IMR-90 (cell line): Measurements from ENCODE around the gene PSD2. TPM values are rescaled to one million over a fixed set of nuclear protein-coding genes. Genes with fewer than 3 reads are reported as not detected.

Experiments
- ATAC-seq: fragments of 200-7000 bp; cut with Tn5 transposase; 2 replicates; pipeline ENCODE4 v1.9.1; 2020; ENCODE audit warnings: low read depth, mild to moderate bottlenecking, moderate library complexity
- BruUV-seq: library from RNA; stranded (reverse); fragments of 400-500 nt; replicated peaks from 2 replicates; lab custom pipeline; 2021; lab: Mats Ljungman, UMichigan
- CTCF ChIA-PET: fragments of 300-600 bp; formaldehyde crosslinking; extraction: SDS; loops from one replicate; lab custom pipeline; 2021; ENCODE audit warnings: antibody characterized with exemption; lab: Yijun Ruan, JAX
- POLR2A ChIA-PET: fragments of 300-600 bp; sonication (Branson Sonifier 250); formaldehyde crosslinking; loops from one replicate; lab custom pipeline; 2022; ENCODE audit warnings: antibody characterized with exemption; ENCODE audit not compliant: unreplicated experiment; lab: Charles Lee
- DNase-seq: peaks from one replicate; pipeline ENCODE4 v3.0.0; 2013
- H2AFZ ChIP-seq: replicated peaks from 2 replicates; pipeline ENCODE3; 2013; ENCODE audit warnings: low read length, mild to moderate bottlenecking; ENCODE audit not compliant: poor library complexity
- H2AK5ac ChIP-seq: 2 replicates; pipeline ENCODE4 v1.6.1; 2013; ENCODE audit warnings: low read depth, low read length, inconsistent platforms
- H2AK9ac ChIP-seq: replicated peaks from 2 replicates; pipeline ENCODE3; 2013; ENCODE audit warnings: mild to moderate bottlenecking, low read depth, low read length, moderate library complexity; ENCODE audit not compliant: poor library complexity
- H2BK120ac ChIP-seq: 2 replicates; pipeline ENCODE4 v1.6.1; 2013; ENCODE audit warnings: low read depth, low read length, inconsistent platforms
- H2BK15ac ChIP-seq: 3 replicates; pipeline ENCODE4 v1.6.1; 2013; ENCODE audit warnings: low read depth, low read length, inconsistent platforms
- H2BK20ac ChIP-seq: 2 replicates; pipeline ENCODE4 v1.6.1; 2013; ENCODE audit warnings: low read depth, mild to moderate bottlenecking, inconsistent platforms, low read length, moderate library complexity
- H2BK5ac ChIP-seq: 2 replicates; pipeline ENCODE4 v1.6.1; 2013; ENCODE audit warnings: mild to moderate bottlenecking, low read depth, low read length, inconsistent platforms; ENCODE audit not compliant: poor library complexity, severe bottlenecking
- H3K14ac ChIP-seq: replicated peaks from 2 replicates; pipeline ENCODE4 v1.6.1; 2013; ENCODE audit warnings: low read depth, low read length, inconsistent platforms
- H3K18ac ChIP-seq: 2 replicates; pipeline ENCODE4 v1.6.1; 2013; ENCODE audit warnings: low read depth, low read length, control low read depth
- H3K23ac ChIP-seq: 2 replicates; pipeline ENCODE4 v1.6.1; 2013; ENCODE audit warnings: low read depth, low read length, inconsistent platforms
- H3K27ac ChIP-seq: 2 replicates; pipeline ENCODE4 v1.5.1; 2013; ENCODE audit warnings: mild to moderate bottlenecking, control low read depth, low read length; ENCODE audit not compliant: insufficient read depth
- H3K27me3 ChIP-seq: 2 replicates; pipeline ENCODE4 v1.6.1; 2013; ENCODE audit warnings: low read length; ENCODE audit not compliant: control insufficient read depth, insufficient read depth
- H3K36me3 ChIP-seq: 2 replicates; pipeline ENCODE4 v1.6.1; 2013; ENCODE audit warnings: low read length, mixed read lengths; ENCODE audit not compliant: control insufficient read depth, insufficient read depth
- H3K4ac ChIP-seq: 2 replicates; pipeline ENCODE4 v1.6.1; 2013; ENCODE audit warnings: low read depth, low read length, inconsistent platforms
- H3K4me1 ChIP-seq: 2 replicates; pipeline ENCODE4 v1.6.1; 2013; ENCODE audit warnings: low read length, mixed read lengths; ENCODE audit not compliant: control insufficient read depth, insufficient read depth
- H3K4me2 ChIP-seq: 2 replicates; pipeline ENCODE4 v1.6.1; 2013; ENCODE audit warnings: low read depth, mild to moderate bottlenecking, control low read depth, low read length, moderate library complexity
- H3K4me3 ChIP-seq: 2 replicates; pipeline ENCODE4 v1.5.1; 2013; ENCODE audit warnings: low read depth, mild to moderate bottlenecking, control low read depth, low read length, moderate library complexity; ENCODE audit not compliant: insufficient read depth
- H3K56ac ChIP-seq: 2 replicates; pipeline ENCODE4 v1.6.1; 2013; ENCODE audit warnings: low read length, inconsistent platforms; ENCODE audit not compliant: insufficient read depth; ENCODE audit errors: extremely low read depth
- H3K79me1 ChIP-seq, 2 experiments: 2 replicates each; pipeline ENCODE4 v1.6.1; 2013; ENCODE audit warnings: low read length in 2 of 2, inconsistent platforms in 1 of 2, low read depth in 1 of 2
- H3K9ac ChIP-seq: 2 replicates; pipeline ENCODE4 v1.6.1; 2013; ENCODE audit warnings: low read depth, low read length, control low read depth
- H3K9me1 ChIP-seq: 2 replicates; pipeline ENCODE4 v1.6.1; 2013; ENCODE audit warnings: low read length, inconsistent platforms; ENCODE audit not compliant: insufficient read depth
- H3K9me3 ChIP-seq: 2 replicates; pipeline ENCODE4 v1.6.1; 2013; ENCODE audit warnings: low read length; ENCODE audit not compliant: control insufficient read depth, insufficient read depth
- H4K20me1 ChIP-seq: 2 replicates; pipeline ENCODE4 v1.6.1; 2013; ENCODE audit warnings: low read length, inconsistent platforms; ENCODE audit not compliant: insufficient read depth
- H4K5ac ChIP-seq: 2 replicates; pipeline ENCODE4 v1.6.1; 2013; ENCODE audit warnings: mild to moderate bottlenecking, low read depth, low read length, control low read depth
- H4K8ac ChIP-seq, 2 experiments: 2 replicates each; pipeline ENCODE4 v1.6.1; 2013; ENCODE audit warnings: low read depth in 2 of 2, low read length in 2 of 2, control low read depth in 1 of 2, inconsistent platforms in 1 of 2
- H4K91ac ChIP-seq: 2 replicates; pipeline ENCODE4 v1.6.1; 2013; ENCODE audit warnings: low read depth, low read length, inconsistent platforms; ENCODE audit not compliant: insufficient read depth
- BHLHE40 ChIP-seq: fragments of 150-350 bp; IDR thresholded peaks from 2 replicates; pipeline ENCODE4 v1.6.1; 2016; ENCODE audit warnings: mild to moderate bottlenecking, low read depth, low read length
- CHD1 ChIP-seq: IDR thresholded peaks from 2 replicates; pipeline ENCODE4 v1.6.1; 2012; ENCODE audit warnings: low read depth, low read length, improper control_type of control experiment
- CTCF ChIP-seq: conservative IDR thresholded peaks from 2 replicates; pipeline ENCODE4 v1.5.1; 2012; ENCODE audit warnings: mild to moderate bottlenecking, low read depth, low read length, improper control_type of control experiment
- FOS ChIP-seq: fragments of 150-350 bp; IDR thresholded peaks from 2 replicates; pipeline ENCODE4 v1.6.1; 2016; ENCODE audit warnings: low read depth, low read length
- MAFK ChIP-seq: IDR thresholded peaks from 2 replicates; pipeline ENCODE4 v1.6.1; 2012; ENCODE audit warnings: low read depth, low read length, improper control_type of control experiment
- MXI1 ChIP-seq: IDR thresholded peaks from 2 replicates; pipeline ENCODE4 v1.6.1; 2012; ENCODE audit warnings: low read depth, mild to moderate bottlenecking, low read length, moderate library complexity, borderline replicate concordance
- NFE2L2 ChIP-seq: fragments of 150-350 bp; IDR thresholded peaks from 2 replicates; pipeline ENCODE4 v1.6.1; 2016; ENCODE audit warnings: low read depth, mild to moderate bottlenecking, low read length
- WGBS, 2 experiments: methylation state at CpG; one replicate each; pipeline versions ENCODE4 v1.1.5 to v1.1.7; 2013; ENCODE audit warnings: missing lambda C conversion rate in 2 of 2; ENCODE audit not compliant: insufficient read length in 1 of 2; ENCODE audit errors: extremely low coverage in 2 of 2; 5-methylcytosine and 5-hydroxymethylcytosine counted together
- dilution Hi-C: fragments of 300-500 bp; cut with HindIII; formaldehyde crosslinking; loops from one replicate; pipeline ENCODE4 v1.14.3; 2018; ENCODE audit warnings: low sequenced_read_pairs; ENCODE audit not compliant: unreplicated experiment
- in situ Hi-C: fragments of 300-500 bp; cut with MboI; formaldehyde crosslinking; loops from 3 replicates; pipeline ENCODE4 v1.14.3; 2019; ENCODE audit warnings: low sequenced_read_pairs, inconsistent platforms, mixed read lengths
- intact Hi-C: fragments of 100-400 bp; cut with micrococcal nuclease; formaldehyde crosslinking; loops from 2 replicates; pipeline ENCODE4 v1.10.0; 2022
- polyA plus RNA-seq, 3 experiments: library from polyadenylated mRNA; depleted of rRNA; stranded (reverse); fragments of >200 nt; gene quantifications; 2 replicates each; pipeline ENCODE4 v1.2.3, GENCODE V29; 2012; ENCODE audit warnings: low replicate concordance in 1 of 3
- total RNA-seq: library from RNA; depleted of rRNA; stranded (reverse); fragments of >200 nt; gene quantifications from 2 replicates; pipeline ENCODE4 v1.2.3, GENCODE V29; 2012

PSD2 gene
- total and polyA plus RNA-seq, 2 of the 4 experiments (the other 2 are of a cell fraction): 0.05 TPM; not detected in 1

GRCh38 chr5:139821806-139822552, 26.4 kb downstream of the PSD2 start:
- H2AK5ac ChIP-seq: no peak overlapping the region
- dilution Hi-C loops (no loop called here), intact Hi-C loops (no loop called here), in situ Hi-C loops (no loop called here)
- H3K9ac ChIP-seq: no peak overlapping the region
- no peak overlapping the region for H3K4me2 ChIP-seq
- H3K79me1 ChIP-seq: no peaks in the 10 kb centered on the region
- ChIA-PET CTCF (no interaction called here), POLR2A (interaction anchor here (0.6 kb wide), 1 partner anchor 159 kb away, joined by 3 read pairs; no protein-coding TSS in a partner anchor)
- H4K91ac ChIP-seq: no peak overlapping the region
- H3K27ac ChIP-seq: no peak overlapping the region
- ATAC-seq: no peak
- H3K36me3 ChIP-seq: no peaks in the 10 kb centered on the region
- H3K27me3 ChIP-seq: peaks cover 43% of the 10 kb centered on the region
- WGBS, 2 experiments: 100% methylated on average over 2 of the region's 11 CpGs; no CpG with 5 or more reads in 1 of the 2 experiments
- no peak overlapping the region for H3K4ac ChIP-seq
- H3K9me1 ChIP-seq: no peaks in the 10 kb centered on the region
- no peak overlapping the region for H3K14ac ChIP-seq
- peaks cover 2% of the 10 kb centered on the region; the same call in 1 of the 2 replicates for H3K9me3 ChIP-seq
- DNase-seq: no peak
- no peak overlapping the region for H2BK20ac ChIP-seq
- H3K23ac ChIP-seq: no peak overlapping the region
- H4K8ac ChIP-seq: no peak overlapping the region
- no peak overlapping the region for H3K4me3 ChIP-seq
- no peaks in the 10 kb centered on the region for H3K4me1 ChIP-seq
- no peak overlapping the region for H2AK9ac ChIP-seq
- no peak overlapping the region for H4K5ac ChIP-seq
- no peaks in the 10 kb centered on the region; the same call in 1 of the 2 replicates for H4K20me1 ChIP-seq
- H3K56ac ChIP-seq: no peak overlapping the region
- no TSS peak for BruUV-seq
- H2AFZ ChIP-seq: no peak overlapping the region
- no peak overlapping the region for H2BK5ac ChIP-seq
- no peak for TF ChIP-seq CTCF
- TF ChIP-seq BHLHE40: no peak
- no peak for TF ChIP-seq MXI1
- no peak for TF ChIP-seq FOS
- no peak for TF ChIP-seq MAFK
- TF ChIP-seq CHD1: no peak
- TF ChIP-seq NFE2L2: no peak
- no peak overlapping the region for H2BK15ac ChIP-seq
- H3K18ac ChIP-seq: no peak overlapping the region
- no peak overlapping the region for H2BK120ac ChIP-seq
